Subcutaneous adipose tissue (tissue), 4 donors: ENCODE results near the gene ZKSCAN8. TPM values are rescaled to one million over a fixed set of nuclear protein-coding genes. Genes with fewer than 3 reads are reported as not detected.

Experiments
- total RNA-seq, 4 donors: library from RNA; depleted of rRNA; stranded (reverse); fragments of >200 nt; gene quantifications; one replicate each; pipeline ENCODE4 v1.1.0, GENCODE V29; 2016
- TF ChIP-seq, protein P1 (sequence below): fragments of 450-650 bp; IDR thresholded peaks from one replicate; pipeline ENCODE4 v1.5.1; 2016; ENCODE audit warnings: low read depth, mild to moderate bottlenecking, control low read depth, antibody characterized with exemption, moderate library complexity

Gene ZKSCAN8
- total RNA-seq, 4 donors from 2014 or later, result 19.7 to 24.1 (median 21.5) TPM

DNA sequence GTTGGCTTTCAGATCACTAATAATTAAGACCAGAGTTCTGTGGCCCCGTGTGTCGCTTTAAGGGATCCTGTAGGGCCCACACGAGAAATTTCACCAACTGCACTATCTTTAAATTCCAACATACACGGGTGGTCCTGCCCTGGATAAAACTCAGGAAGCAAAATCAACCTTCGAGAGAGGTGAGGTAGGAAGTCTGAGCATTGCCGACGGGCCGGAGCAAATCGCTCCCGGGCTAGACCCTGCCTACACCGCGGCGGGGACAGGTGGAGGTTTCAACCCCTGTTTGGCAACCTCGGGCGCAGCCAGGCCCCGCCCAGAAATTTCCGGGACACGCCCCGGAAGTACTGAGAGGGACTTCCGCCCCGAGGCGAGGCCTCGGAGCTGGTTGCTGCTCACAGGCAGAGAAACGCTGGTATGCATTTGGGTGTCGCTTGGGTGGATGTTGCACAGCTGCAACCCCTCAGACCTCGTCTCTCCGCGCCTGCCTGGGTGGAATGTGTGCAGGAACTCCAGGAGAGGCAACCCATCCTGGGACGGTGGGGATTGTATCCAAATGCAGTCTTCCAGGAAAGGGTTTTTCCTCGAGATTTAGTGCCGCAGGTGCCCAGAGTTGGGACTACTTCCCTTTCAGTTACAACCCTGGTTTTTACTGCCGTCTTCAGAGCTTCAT lies 19.9 kb downstream of the ZKSCAN8 start:
- TF ChIP-seq, protein P1, sequence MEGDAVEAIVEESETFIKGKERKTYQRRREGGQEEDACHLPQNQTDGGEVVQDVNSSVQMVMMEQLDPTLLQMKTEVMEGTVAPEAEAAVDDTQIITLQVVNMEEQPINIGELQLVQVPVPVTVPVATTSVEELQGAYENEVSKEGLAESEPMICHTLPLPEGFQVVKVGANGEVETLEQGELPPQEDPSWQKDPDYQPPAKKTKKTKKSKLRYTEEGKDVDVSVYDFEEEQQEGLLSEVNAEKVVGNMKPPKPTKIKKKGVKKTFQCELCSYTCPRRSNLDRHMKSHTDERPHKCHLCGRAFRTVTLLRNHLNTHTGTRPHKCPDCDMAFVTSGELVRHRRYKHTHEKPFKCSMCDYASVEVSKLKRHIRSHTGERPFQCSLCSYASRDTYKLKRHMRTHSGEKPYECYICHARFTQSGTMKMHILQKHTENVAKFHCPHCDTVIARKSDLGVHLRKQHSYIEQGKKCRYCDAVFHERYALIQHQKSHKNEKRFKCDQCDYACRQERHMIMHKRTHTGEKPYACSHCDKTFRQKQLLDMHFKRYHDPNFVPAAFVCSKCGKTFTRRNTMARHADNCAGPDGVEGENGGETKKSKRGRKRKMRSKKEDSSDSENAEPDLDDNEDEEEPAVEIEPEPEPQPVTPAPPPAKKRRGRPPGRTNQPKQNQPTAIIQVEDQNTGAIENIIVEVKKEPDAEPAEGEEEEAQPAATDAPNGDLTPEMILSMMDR, result no peak

DNA sequence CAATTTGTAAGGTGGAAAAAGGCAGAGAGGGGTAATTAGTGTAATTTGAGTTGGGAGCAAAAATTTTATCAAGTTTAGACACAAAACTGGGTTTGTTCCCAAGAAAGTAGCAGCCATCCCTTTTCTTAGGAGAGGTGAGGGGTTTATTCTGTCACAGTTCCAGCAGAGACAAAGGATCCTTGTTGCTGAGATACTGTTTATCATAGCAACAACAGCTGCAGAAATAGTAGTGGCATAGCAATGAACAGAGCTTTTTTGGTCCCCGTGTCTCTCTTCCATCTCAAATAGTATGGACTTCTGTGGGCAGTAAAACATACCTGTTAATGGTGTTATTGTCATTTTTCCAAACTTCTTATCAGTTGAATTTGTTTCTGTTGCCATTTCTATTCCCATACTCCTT lies 23.9 kb downstream of the ZKSCAN8 start:
- TF ChIP-seq, protein P1, result no peak

DNA sequence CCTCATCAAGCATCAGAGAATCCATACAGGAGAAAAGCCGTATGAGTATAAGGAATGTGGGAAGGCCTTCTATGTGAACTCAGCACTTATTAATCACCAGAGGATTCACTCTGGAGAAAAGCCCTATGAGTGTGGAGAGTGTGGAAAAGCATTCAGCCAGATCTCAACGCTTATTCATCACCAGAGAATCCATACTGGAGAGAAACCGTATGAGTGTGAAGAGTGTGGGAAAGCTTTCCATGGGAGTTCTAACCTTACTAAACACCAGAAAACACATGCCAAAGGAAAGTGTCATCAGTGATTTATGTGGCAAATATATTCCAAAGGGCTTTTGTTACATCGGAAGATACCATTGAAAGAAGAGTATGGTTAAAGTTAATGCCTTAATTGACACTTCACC lies 25.4 kb downstream of the ZKSCAN8 start:
- TF ChIP-seq, protein P1, result no peak

DNA sequence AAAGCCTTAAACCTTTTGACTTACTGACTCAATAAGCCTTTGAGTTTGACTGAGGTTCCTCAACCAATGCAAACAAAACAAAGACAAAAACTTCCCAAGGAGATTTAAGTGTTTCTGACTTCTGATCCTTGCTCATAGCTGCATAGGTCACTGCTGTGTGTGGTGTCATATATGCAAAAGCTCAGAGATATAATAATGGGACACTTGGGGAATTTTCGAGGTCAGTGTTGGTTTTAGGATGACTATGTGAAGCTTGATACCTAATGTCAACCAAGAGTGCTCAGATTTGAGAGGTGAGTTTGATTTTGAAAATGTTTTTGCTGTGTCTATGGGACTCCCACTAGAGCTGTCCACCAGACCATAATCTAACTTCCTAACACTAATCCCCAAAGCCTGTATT lies 26.2 kb downstream of the ZKSCAN8 start:
- TF ChIP-seq, protein P1, result no peak

DNA sequence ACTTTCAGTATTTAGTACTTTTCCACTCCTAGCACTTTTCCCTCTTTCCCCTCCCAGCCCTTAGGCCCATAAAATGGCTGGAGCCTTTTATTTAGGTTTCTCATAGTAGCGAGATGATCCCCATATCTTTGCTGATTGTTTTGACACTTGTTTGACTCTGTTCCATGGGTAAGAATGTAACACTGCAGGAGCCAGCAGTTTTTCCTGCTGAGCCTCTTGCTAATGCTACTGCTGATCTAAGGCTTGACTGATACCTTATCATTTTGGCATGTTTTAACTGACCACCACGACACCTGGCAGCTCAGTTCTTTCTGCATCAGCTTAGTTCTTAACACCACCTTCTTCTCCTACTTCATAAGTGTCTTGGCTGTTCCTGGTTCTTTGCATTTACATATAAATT lies 29.6 kb downstream of the ZKSCAN8 start:
- TF ChIP-seq, protein P1, result no peak

DNA sequence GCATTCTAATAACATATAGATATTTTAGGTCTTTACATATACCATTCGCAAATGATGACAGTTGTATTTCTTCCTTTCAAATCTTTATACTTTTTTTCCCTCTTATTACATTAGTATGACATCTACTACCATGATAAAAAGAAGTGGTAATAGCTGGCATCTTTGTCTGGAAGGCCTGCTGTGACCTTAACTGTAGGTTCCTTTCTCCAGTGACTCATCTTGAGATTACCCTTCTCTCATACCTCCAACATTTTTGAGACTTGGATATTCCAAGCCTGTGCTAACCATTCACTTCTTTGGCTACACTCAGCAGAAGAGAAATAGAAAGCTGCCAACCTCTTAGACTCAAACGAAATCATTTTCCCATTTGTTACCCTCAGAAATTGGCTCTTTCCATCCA lies 30.3 kb downstream of the ZKSCAN8 start:
- TF ChIP-seq, protein P1, result no peak

DNA sequence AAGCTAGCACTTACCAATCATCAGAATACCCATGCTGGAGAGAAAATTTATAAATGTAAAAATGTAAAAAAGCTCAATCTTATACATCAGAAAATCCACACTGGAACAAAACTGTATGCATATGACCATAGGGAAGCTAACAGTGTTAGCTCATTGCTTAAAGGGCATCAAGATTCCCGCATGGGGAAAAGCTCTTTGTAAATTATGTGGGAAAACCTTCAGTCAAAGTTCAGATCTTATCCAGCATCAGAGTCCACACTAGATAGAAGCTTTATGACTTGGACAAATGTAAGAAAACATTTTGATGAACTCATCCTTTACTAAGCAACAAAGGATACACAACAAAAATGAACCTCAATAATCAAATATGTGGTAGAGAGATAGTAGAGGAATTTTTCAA lies 34.7 kb downstream of the ZKSCAN8 start:
- TF ChIP-seq, protein P1, result no peak
